ENCODE data around the gene MLH3.

DNA sequence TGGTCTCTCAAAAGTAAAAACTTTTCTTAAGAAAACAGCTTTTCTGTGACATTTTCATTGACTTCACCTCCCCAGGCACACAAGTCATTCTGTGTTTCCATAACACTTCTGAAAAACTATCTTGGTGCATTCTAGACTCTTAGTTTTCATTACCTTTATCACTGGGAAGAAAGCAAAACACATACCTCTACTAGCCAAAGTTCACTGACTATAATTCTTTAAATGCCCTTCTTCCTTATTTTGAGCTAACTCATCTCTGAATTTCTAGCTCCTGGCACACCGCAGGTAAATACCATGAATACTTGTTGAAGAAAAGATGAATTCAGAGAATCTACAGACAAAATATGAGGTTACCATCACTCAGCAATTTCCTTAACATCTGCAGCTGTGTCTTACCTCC is 21.1 kb downstream of the MLH3 start:
- TF ChIP-seq, protein P1, sequence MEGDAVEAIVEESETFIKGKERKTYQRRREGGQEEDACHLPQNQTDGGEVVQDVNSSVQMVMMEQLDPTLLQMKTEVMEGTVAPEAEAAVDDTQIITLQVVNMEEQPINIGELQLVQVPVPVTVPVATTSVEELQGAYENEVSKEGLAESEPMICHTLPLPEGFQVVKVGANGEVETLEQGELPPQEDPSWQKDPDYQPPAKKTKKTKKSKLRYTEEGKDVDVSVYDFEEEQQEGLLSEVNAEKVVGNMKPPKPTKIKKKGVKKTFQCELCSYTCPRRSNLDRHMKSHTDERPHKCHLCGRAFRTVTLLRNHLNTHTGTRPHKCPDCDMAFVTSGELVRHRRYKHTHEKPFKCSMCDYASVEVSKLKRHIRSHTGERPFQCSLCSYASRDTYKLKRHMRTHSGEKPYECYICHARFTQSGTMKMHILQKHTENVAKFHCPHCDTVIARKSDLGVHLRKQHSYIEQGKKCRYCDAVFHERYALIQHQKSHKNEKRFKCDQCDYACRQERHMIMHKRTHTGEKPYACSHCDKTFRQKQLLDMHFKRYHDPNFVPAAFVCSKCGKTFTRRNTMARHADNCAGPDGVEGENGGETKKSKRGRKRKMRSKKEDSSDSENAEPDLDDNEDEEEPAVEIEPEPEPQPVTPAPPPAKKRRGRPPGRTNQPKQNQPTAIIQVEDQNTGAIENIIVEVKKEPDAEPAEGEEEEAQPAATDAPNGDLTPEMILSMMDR (IDR thresholded peaks at IDR 0.05) = no peak
- no peak for TF ChIP-seq POLR2A (IDR thresholded peaks at IDR 0.05)

All from body of pancreas (tissue), 4 donors.